GM21526 (cell line): ENCODE measurements around the gene SYNE1.
"Not testable (repeated sequence)": the region's sequence is repeated elsewhere in the genome, so short reads cannot be mapped to it uniquely, and the experiment has no call there.

Source experiments
- ATAC-seq: cut with Tn5 transposase; IDR thresholded peaks from one replicate; pipeline ENCODE4 v1.9.1; 2021; ENCODE audit warnings: moderate library complexity; ENCODE audit not compliant: unreplicated experiment, low FRiP score

Gene SYNE1

DNA sequence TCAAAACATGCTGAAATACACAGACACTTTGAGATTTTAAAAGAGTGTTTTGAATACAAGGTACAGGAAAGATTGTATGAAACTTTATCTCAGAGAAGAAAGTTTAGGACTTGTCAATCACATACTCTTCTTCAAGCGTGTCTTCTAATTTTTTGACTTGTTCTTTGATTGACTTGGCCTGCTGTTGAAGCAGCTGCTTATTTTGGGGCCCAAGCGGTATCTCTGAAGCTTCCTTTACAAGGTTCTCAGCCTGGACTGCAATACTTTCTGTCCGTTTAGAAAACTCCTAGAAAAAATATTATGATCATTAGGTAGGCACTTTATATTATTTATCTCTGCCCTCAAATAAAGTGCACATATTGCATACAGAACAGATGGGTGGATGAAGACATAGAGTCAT is 201.3 kb downstream of the SYNE1 start:
- ATAC-seq, result no peak

- ATAC-seq, result no peak
Measured at GRCh38 chr6:152432758-152433157, 204.4 kb downstream of the SYNE1 start.

- ATAC-seq, result no peak
Measured at GRCh38 chr6:152428126-152428525, 209.0 kb downstream of the SYNE1 start.

GRCh38 chr6:152426276-152426675 is 210.9 kb downstream of the SYNE1 start:
- ATAC-seq, result no peak

- no peak for ATAC-seq
Measured at GRCh38 chr6:152423216-152424103, 213.7 kb downstream of the SYNE1 start.

GRCh38 chr6:152421496-152421895 is 215.7 kb downstream of the SYNE1 start:
- not testable (repeated sequence) for ATAC-seq

DNA sequence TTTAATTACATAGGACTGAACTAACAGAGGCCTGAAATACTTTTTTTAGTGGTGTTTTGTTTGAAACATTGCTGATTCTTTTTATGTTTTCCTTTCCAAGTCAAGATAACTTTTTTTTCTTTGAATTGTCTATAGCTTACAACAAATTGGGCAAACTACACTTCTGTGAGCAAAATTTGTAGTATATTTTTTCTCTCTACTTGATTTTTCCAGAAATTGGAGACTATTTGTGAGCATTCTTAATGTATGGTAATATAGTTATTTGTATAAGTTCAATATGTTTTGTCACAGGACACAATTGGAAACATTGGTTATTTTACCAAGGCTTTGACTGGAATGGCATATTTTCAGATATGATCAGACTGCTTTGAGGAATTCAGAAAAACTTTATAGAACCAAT is 216.5 kb downstream of the SYNE1 start:
- ATAC-seq, result no peak

- ATAC-seq, result no peak
Measured at GRCh38 chr6:152418551-152418950, 218.6 kb downstream of the SYNE1 start.

GRCh38 chr6:152416652-152417051 is 220.5 kb downstream of the SYNE1 start:
- no peak for ATAC-seq

GRCh38 chr6:152404936-152405595 is 232.1 kb downstream of the SYNE1 start:
- ATAC-seq, result no peak

DNA sequence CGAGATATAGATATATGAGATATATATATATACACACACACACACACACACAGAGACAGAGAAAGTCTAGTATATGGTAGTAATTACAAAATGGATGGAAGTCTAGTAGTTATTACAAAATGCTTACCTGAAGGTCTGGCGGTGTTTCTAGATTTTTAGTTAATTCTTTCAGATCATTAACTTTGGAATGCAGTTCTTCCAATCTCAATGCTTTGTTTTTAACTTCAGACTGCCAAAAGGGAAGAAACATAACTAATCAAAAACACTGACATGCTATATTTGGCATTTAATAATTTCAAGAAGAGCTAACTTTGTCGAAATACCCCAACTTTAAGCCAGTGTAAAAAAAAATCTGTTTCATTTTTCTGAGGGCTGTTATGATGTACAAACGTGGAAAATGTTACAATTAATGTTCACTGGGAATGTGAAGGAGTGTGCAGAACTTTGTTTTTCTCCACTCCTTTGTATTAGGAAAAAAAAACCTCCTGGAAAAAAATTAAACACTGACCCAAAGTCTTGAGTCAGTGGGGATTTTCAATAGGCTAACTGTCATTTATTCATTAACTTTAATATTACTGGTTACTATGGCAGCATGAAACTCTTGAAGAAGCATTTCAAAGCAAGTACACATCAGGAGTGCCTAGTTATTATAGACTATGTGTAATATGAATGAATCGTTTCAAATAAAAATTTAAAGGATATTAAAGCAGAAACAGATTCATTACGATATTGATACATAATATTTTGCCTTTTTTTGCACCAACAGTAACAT is 232.9 kb downstream of the SYNE1 start:
- ATAC-seq, result no peak

DNA sequence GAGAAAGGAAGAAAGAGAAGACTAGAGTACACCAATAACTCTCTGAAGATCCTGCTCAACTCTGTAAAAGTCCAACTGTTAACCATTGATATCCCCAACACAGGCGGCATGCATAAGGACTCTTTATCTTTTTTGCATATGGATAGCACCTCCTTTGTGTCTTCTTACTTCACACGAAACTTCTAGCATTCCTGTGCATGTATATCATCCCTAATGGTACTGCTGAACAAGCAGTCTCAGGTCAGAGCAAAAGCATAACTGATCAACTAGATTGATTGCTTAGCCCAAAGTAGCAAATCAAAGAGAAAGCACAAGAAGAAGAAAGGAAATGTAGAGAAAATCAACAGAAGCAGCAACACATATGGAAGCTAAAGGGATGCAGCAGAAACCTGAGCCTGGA is 234.4 kb downstream of the SYNE1 start:
- ATAC-seq, result no peak

DNA sequence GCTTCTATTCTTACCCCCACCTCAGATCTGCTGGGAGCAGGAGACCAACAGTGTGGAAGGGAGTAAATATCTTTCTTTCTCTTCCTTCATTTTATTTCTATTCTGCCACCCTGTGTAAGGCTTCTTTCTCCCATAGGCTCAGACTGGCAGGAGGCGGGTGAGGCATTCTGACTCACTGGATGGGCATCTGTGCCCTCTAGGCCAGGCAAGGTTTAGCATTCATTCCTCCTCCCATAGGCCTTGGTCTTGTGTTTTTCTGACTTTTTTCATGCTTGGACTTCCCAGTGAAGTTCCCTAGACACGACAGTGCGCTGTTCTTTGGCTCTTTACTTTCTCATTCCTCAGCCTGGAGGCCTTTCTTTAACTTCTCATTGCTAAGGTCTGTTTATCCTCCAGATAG is 235.2 kb downstream of the SYNE1 start:
- ATAC-seq, result no peak

GRCh38 chr6:152399399-152399798 is 237.8 kb downstream of the SYNE1 start:
- ATAC-seq, result no peak

- no peak for ATAC-seq
Measured at GRCh38 chr6:152398993-152399392, 238.2 kb downstream of the SYNE1 start.

DNA sequence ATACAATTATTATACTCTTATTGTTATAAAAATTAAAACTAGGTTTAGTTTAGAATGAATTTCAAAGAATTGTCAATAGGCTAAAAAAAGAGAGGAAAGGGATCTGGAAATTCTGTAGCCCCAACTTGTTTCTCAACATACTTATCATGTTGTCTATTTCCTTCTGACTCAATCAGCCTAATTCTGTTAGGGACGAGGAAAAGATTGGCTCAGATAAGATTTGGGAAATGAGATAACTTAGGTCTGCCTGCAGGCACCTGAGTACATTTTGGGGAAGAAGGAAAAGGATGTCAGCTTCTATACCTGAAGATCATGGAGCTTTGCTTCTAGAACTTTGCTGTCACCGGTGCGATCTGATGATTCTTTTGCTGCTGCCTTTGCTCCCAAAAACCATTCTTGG is 238.8 kb downstream of the SYNE1 start:
- ATAC-seq, result no peak

DNA sequence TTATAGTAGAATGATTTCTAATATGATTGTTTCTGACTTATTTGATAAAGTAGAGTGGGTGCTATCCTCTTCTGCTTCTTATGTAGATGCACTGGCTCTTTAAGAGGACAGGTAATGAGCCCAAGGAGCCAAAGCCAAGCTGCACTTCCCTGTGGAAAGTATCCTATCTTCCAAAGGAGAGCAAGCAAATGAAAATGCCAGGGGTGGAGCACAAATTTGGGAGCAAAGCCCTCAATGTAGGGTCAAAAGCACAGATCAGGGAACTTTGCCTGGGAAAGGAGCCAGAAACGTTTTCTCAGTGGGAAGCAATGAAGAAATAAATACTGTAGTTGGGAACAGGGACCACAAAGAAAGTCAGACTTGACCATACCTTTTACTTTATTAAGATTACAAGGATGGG is 242.9 kb downstream of the SYNE1 start:
- no peak for ATAC-seq

- ATAC-seq, result no peak
Measured at GRCh38 chr6:152391179-152391880, 245.8 kb downstream of the SYNE1 start.

DNA sequence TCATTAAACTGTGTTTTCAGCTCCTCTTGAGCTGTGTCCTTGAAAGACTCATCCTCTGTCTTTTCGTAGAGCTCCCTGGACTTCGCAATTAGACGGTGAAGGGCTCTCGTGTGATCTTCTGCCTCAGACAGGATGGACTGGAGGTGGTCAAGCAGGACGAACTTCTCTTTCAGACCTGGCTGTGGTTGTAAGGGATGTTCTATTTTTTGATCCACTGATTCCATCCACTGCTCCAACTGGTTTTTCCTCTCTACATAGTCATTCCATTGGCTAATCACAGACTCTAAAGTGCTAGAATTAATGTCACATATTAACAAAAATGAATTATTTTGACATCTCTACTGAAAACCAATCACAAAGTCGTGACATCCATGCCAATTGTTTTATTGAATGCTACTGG is 250.1 kb downstream of the SYNE1 start:
- ATAC-seq, result no peak

GRCh38 chr6:152386131-152386530 is 251.0 kb downstream of the SYNE1 start:
- no peak for ATAC-seq
